Esophagus muscularis mucosa (tissue), 4 donors: ENCODE data around the gene ARHGEF2. TPM values are rescaled to one million over a fixed set of nuclear protein-coding genes. Genes with fewer than 3 reads are reported as not detected.
A peak's percentile ranks its signal among the peaks of the same experiment; 100 is the strongest.

Source experiments
- DNase-seq: peaks from one replicate; pipeline ENCODE4 v3.0.0-alpha.2; 2017; ENCODE audit errors: extremely low spot score
- H3K27ac ChIP-seq, 4 donors: fragments of 200-600 bp; sonication (generic); replicated peaks in 1 of 4; 1 replicate in 3 of 4; 2 replicates in 1 of 4; pipeline ENCODE4 v1.5.1; 2016 to 2019; ENCODE audit warnings: mild to moderate bottlenecking in 1 of 4
- H3K27me3 ChIP-seq, 4 donors: fragments of 200-600 bp; sonication (generic); one replicate each; pipeline versions ENCODE4 v1.5.1 to v1.6.0; 2016 to 2019
- H3K36me3 ChIP-seq, 4 donors: fragments of 200-600 bp; sonication (generic); one replicate each; pipeline ENCODE4 v1.5.1; 2016 to 2019
- H3K4me1 ChIP-seq, 4 donors: fragments of 200-600 bp; sonication (generic); one replicate each; pipeline ENCODE4 v1.5.1; 2016 to 2019
- H3K4me3 ChIP-seq, 4 donors: fragments of 200-600 bp; sonication (generic); 1 replicate in 2 of 4; 2 replicates in 2 of 4; pipeline ENCODE4 v1.5.1; 2016 to 2019; ENCODE audit warnings: mild to moderate bottlenecking in 4 of 4, moderate library complexity in 1 of 4
- H3K9me3 ChIP-seq, 4 donors: fragments of 200-600 bp; sonication (generic); 1 replicate in 3 of 4; 2 replicates in 1 of 4; pipeline ENCODE4 v1.5.1; 2016 to 2019
- EP300 ChIP-seq: sonication (generic); formaldehyde crosslinking; IDR thresholded peaks from one replicate; pipeline ENCODE4 v1.6.1; 2017; ENCODE audit warnings: antibody characterized with exemption
- POLR2A ChIP-seq: fragments of 450-650 bp; IDR thresholded peaks from one replicate; pipeline ENCODE4 v1.6.1; 2017; ENCODE audit warnings: antibody characterized with exemption, moderate library complexity, mild to moderate bottlenecking, low read depth
- POLR2AphosphoS5 ChIP-seq, 2 donors: sonication (generic); formaldehyde crosslinking; IDR thresholded peaks; one replicate each; pipeline ENCODE4 v1.6.1; 2017; ENCODE audit warnings: antibody characterized with exemption in 2 of 2
- WGBS: methylation state at CpG from one replicate; pipeline ENCODE4 v1.1.5; 2018; 5-methylcytosine and 5-hydroxymethylcytosine counted together
- intact Hi-C: fragments of 100-400 bp; cut with DNase I; formaldehyde crosslinking; loops from one replicate; pipeline ENCODE4 v1.15.1; 2023
- total RNA-seq, 4 donors: library from RNA; depleted of rRNA; stranded (reverse); fragments of >200 nt; gene quantifications; one replicate each; pipeline versions ENCODE4 v1.1.0 to v1.2.1, GENCODE V29; 2016
- TF ChIP-seq, protein P1 (sequence below), 3 experiments: fragments of 200-600 bp in 2 of 3; fragments of 450-650 bp in 1 of 3; sonication (generic) in 2 of 3; IDR thresholded peaks; one replicate each; pipeline ENCODE4 v1.5.1; 2017 to 2019; ENCODE audit warnings: antibody characterized with exemption in 3 of 3, mild to moderate bottlenecking in 2 of 3, moderate library complexity in 1 of 3

Gene ARHGEF2
- total RNA-seq, 4 donors from 2014 or later, result 54.0 to 130 (median 91.8) TPM

DNA sequence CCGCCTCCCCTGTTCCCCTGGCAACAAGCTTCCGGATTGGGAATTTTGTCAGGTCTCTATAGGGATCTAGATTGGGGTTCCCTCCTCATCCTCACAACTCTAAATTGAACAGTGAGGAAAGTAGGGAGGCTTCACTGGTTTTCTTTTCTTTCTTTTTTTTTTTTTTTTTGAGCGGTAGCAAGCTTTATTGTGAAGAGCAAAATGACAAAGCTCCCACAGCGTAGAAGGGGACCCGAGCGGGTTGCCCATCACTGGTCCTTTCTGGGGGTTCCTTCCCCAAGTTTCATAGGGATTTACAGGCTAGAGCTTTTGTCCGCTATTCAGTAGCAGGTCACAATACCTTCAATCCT lies 10.3 kb downstream of the ARHGEF2 start:
- TF ChIP-seq POLR2AphosphoS5 (IDR thresholded peaks at IDR 0.05) (no peak), EP300 (no peak), POLR2A (no peak)
- TF ChIP-seq, protein P1, sequence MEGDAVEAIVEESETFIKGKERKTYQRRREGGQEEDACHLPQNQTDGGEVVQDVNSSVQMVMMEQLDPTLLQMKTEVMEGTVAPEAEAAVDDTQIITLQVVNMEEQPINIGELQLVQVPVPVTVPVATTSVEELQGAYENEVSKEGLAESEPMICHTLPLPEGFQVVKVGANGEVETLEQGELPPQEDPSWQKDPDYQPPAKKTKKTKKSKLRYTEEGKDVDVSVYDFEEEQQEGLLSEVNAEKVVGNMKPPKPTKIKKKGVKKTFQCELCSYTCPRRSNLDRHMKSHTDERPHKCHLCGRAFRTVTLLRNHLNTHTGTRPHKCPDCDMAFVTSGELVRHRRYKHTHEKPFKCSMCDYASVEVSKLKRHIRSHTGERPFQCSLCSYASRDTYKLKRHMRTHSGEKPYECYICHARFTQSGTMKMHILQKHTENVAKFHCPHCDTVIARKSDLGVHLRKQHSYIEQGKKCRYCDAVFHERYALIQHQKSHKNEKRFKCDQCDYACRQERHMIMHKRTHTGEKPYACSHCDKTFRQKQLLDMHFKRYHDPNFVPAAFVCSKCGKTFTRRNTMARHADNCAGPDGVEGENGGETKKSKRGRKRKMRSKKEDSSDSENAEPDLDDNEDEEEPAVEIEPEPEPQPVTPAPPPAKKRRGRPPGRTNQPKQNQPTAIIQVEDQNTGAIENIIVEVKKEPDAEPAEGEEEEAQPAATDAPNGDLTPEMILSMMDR (IDR thresholded peaks at IDR 0.05), result no peak
- 45% methylated on average over 7 of the region's 7 CpGs for WGBS
- DNase-seq, result no peak
- H3K36me3 ChIP-seq, result peaks cover 22 to 68% (median 51%) of the 10 kb centered on the region in 4 donors
- peak overlapping the region; percentile 79 to 97 (median 91) for H3K27ac ChIP-seq
- no peaks in the 10 kb centered on the region for H3K27me3 ChIP-seq
- H3K4me1 ChIP-seq, result peaks cover 76 to 91% (median 80%) of the 10 kb centered on the region in 4 donors
- H3K4me3 ChIP-seq, result peak overlapping the region in 3 of 4 donors; percentile 5 to 16 (median 5)
- no peaks in the 10 kb centered on the region for H3K9me3 ChIP-seq
- intact Hi-C loops, result no loop called here

- Histone ChIP-seq H3K27me3 (no peaks in the 10 kb centered on the region), H3K27ac (peak overlapping the region; percentile 79 to 97 (median 91)), H3K4me1 (peaks cover 76 to 91% (median 80%) of the 10 kb centered on the region in 4 donors), H3K9me3 (no peaks in the 10 kb centered on the region), H3K36me3 (peaks cover 26 to 69% (median 56%) of the 10 kb centered on the region in 4 donors), H3K4me3 (peak overlapping the region in 3 of 4 donors; percentile 5 to 16 (median 5))
- TF ChIP-seq EP300 (no peak), POLR2A (no peak), POLR2AphosphoS5 (IDR thresholded peaks at IDR 0.05) (peak in 1 of 2 donors; percentile 37)
- TF ChIP-seq, protein P1 (IDR thresholded peaks at IDR 0.05), result no peak
- 32% methylated on average over 13 of the region's 13 CpGs for WGBS
- intact Hi-C loops, result no loop called here
- no peak for DNase-seq
These were observed 10.9 kb downstream of the ARHGEF2 start for GRCh38 chr1:155967341-155968050.

DNA sequence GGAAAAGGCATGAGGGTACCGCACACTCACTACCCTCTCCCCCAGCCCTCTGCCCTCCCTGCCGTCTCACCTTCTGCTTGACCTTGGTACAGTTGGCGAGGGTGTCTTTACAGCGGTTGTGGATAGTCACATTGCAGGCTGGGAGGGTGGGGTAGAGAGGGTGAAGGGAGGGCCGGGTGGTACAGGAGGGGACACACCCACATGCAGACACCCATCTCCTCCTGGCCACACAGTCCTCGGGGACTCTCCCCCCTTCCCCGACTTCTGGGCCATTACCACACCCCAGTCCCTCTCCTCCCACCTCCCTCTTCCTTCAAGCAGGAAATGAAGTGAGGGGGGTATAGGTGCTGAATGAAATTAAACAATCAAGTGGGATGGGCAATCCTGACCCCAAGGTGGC lies 11.6 kb downstream of the ARHGEF2 start:
- Histone ChIP-seq H3K27ac (peak overlapping the region; percentile 79 to 97 (median 91)), H3K4me1 (peaks cover 76 to 91% (median 80%) of the 10 kb centered on the region in 4 donors), H3K9me3 (no peaks in the 10 kb centered on the region), H3K4me3 (peak overlapping the region in 1 of 4 donors; percentile 16), H3K27me3 (no peaks in the 10 kb centered on the region), H3K36me3 (peaks cover 33 to 69% (median 62%) of the 10 kb centered on the region in 4 donors)
- no peak for DNase-seq
- 41% methylated on average over 7 of the region's 7 CpGs for WGBS
- intact Hi-C loops, result no loop called here
- TF ChIP-seq POLR2AphosphoS5 (IDR thresholded peaks at IDR 0.05), result no peak
- TF ChIP-seq EP300, result no peak
- TF ChIP-seq POLR2A, result no peak
- TF ChIP-seq, protein P1 (IDR thresholded peaks at IDR 0.05), result no peak

DNA sequence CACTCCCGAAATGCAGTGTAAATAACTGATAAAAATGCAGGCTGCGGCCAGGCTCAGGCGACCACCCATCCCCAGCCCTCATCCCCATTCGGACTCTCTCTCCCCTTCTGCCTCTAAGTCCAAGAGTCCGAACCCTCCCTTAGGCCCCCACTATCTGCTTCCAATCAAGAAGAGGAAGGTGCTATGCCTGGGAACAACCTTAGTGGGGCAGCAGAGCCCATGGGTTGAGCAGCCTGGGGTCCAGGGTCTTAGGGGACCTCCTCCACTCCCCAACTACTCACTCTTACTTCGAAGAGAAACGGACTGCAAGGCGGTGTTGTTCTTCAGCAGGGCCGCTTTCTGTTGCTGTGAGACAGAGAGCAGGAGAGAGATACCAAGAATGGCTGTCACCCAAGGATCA lies 12.2 kb downstream of the ARHGEF2 start:
- Histone ChIP-seq H3K4me3 (no peak overlapping the region), H3K4me1 (peaks cover 76 to 91% (median 80%) of the 10 kb centered on the region in 4 donors), H3K36me3 (peaks cover 38 to 75% (median 66%) of the 10 kb centered on the region in 4 donors), H3K27me3 (no peaks in the 10 kb centered on the region), H3K9me3 (no peaks in the 10 kb centered on the region), H3K27ac (peak overlapping the region; percentile 79 to 97 (median 91))
- no peak for TF ChIP-seq POLR2AphosphoS5 (IDR thresholded peaks at IDR 0.05)
- TF ChIP-seq, protein P1 (IDR thresholded peaks at IDR 0.05), result peak in 2 of 3 experiments; percentile 12 to 32
- intact Hi-C loops, result no loop called here
- WGBS, result 69% methylated on average over 9 of the region's 9 CpGs
- no peak for DNase-seq
